IMR-90 (cell line): ENCODE measurements around the gene ZNF618.

Source experiments
- CTCF ChIP-seq: conservative IDR thresholded peaks from 2 replicates; pipeline ENCODE4 v1.5.1; 2012; ENCODE audit warnings: mild to moderate bottlenecking, low read depth, low read length, improper control_type of control experiment
- POLR2A ChIP-seq: IDR thresholded peaks from 2 replicates; pipeline ENCODE4 v1.6.1; 2012; ENCODE audit warnings: mild to moderate bottlenecking, low read depth, low read length

GRCh38 chr9:113996531-113997001 lies 120.5 kb downstream of the ZNF618 start:
- TF ChIP-seq CTCF: no peak
- TF ChIP-seq POLR2A: no peak
